GM18861 (cell line): Measurements from ENCODE around the gene MYOZ1.
"Not testable (repeated sequence)": the region's sequence is repeated elsewhere in the genome, so short reads cannot be mapped to it uniquely, and the experiment has no call there.

ENCODE experiments used
- ATAC-seq: cut with Tn5 transposase; IDR thresholded peaks from one replicate; pipeline ENCODE4 v1.9.1; 2021; ENCODE audit not compliant: unreplicated experiment

Gene MYOZ1

GRCh38 chr10:73641328-73642060, at the start of gene MYOZ1:
Gene MYOZ1 (minus strand): TSS chr10:73641474. CDS start chr10:73640017, 1,457 bp downstream.
- no peak for ATAC-seq

GRCh38 chr10:73690755-73691154, 49.5 kb upstream of the MYOZ1 start:
- ATAC-seq: not testable (repeated sequence)

DNA sequence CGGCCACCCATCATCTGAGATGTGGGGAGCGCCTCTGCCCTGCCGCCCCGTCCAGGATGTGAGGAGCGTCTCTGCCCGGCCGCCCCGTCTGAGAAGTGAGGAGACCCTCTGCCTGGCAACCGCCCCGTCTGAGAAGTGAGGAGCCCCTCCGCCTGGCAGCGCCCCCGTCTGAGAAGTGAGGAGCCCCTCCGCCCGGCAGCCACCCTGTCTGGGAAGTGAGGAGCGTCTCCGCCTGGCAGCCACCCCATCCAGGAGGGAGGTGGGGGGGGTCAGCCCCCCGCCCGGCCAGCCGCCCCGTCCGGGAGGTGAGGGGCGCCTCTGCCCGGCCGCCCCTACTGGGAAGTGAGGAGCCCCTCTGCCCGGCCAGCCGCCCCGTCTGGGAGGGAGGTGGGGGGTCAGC, 48.3 kb upstream of the MYOZ1 start:
- ATAC-seq: not testable (repeated sequence)

- ATAC-seq: not testable (repeated sequence)
Observed at GRCh38 chr10:73687641-73688040, 46.4 kb upstream of the MYOZ1 start.

DNA sequence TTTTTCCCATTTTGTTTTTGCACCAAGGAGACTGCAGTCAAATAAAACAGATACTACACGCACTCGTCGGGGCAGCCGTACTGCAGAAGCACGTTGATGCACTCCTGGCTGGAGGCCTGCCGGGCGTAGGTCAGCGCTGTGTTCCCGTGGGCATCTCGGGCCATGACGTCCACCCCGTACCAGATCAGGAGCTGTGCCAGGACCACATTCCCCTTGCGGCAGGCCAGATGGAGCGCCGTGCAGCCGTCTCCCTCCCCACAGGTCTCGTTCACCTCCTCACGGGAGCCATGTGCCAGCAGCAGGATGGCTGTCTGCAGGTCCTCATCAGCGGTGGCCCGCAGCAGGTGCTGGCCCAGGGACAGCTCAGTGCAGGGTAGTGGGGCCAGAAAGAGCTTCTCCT, 33.3 kb upstream of the MYOZ1 start:
- not testable (repeated sequence) for ATAC-seq

GRCh38 chr10:73668378-73668777, 27.1 kb upstream of the MYOZ1 start:
- ATAC-seq: not testable (repeated sequence)

DNA sequence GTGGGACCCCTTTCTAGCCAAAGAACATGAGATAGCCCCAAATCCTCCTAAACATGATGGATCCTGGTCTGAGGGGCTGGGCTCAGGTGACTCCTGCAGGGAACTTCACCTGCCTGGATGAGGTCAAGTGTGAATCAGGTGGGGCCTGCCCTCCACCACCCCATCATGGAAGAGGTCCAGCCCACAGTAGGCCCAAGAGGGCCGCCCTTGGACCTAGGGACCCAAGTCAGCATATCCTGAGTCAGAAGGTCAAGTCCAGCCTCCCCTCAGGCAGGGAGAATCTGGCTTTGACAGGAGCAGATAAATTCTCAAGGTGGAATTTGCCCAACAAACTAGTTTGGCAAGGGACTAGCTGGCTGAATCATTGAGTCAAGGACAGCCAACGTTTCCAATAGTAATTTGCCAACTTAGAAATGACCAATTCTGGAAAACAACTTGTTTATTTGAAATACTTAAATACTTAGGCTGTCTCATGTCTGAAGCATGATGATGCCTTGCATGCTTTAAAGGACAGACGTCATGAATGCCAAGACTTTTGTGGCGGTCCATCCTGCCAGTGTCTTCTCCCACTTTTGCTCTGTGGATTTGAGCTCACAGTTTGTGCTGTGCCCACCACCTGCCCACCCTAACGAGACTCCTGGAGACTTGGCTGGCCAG, 25.0 kb upstream of the MYOZ1 start:
- not testable (repeated sequence) for ATAC-seq

- ATAC-seq: not testable (repeated sequence)
Observed at GRCh38 chr10:73665581-73665980, 24.3 kb upstream of the MYOZ1 start.

- not testable (repeated sequence) for ATAC-seq
Observed at GRCh38 chr10:73664156-73665040, 23.1 kb upstream of the MYOZ1 start.

GRCh38 chr10:73663621-73664020, 22.3 kb upstream of the MYOZ1 start:
- ATAC-seq: not testable (repeated sequence)

DNA sequence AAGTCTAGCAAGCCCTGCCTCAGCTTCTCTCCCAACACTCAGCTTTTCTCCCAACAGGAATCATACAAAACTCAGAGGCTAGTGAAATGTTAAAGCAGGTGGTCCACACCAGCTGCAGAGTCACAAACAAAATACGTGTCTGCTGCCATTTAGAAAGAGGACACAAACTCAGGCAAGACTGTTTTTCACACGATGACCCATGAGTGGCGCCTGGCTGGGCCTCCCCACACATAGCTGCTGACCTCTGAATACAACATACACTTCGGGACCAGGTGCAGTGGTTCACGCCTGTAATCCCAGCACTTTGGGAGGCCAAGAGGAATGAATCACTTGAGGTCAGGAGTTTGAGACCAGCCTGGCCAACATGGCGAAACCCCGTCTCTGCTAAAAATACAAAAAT, 21.4 kb upstream of the MYOZ1 start:
- ATAC-seq: not testable (repeated sequence)

DNA sequence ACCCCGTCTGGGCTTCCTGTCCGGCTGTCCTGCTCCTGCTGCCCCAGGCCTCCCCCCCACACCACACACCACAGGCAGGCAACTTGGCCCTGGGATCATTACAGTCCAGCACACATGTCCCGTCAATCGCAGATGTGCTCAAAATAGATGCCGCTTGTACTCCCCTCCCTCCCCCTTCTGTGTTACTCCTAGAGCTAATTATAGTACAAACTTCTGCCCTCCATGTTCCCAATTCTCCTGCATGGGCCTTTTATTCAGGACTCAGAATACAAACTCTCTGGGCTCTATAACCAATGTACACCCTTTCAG, 14.7 kb upstream of the MYOZ1 start, which contains the start of gene SYNPO2L:
Gene SYNPO2L (minus strand): TSS at position 40 of the 309 bp plus-strand sequence. CDS start 107 bp downstream, outside the sequence.
- no peak for ATAC-seq

DNA sequence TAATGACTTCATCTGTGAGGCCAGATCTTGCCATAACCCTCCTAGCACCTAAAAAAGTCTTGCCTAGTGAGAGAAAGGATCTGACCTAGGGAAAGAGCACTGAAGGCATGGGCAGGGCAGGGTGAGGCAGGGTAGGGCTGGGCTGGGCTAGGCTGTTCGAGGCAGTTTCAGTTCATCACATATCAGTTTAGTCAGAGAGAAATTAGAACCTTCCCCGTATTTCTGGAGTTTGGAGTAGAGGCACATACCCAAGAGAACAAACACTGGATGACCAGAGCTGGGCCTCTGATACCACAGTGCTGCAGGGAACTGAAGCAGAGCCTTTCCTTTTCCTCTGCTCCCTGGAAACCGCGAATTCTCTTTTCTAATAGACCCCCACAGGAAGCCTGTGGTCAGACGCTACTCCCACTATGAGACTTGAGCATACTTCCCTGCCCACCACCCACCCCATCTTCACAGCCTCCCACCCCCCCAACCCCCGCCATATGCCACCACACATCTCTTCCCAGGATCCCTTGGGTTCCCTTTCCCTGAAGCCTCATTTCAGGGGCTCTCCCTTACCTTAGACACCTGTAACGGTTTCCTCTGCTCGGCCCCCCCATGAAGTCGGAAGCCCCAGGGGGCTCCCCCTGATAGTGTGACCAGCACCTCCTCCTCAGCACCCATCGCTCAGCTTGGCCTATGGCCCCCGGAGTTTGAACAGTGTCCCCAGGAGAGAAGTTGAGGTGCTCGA, 14.1 kb upstream of the MYOZ1 start:
- no peak for ATAC-seq

GRCh38 chr10:73653701-73654100, 12.4 kb upstream of the MYOZ1 start:
- no peak for ATAC-seq

GRCh38 chr10:73653195-73653594, 11.9 kb upstream of the MYOZ1 start:
- ATAC-seq: no peak

GRCh38 chr10:73650537-73651331, 9.5 kb upstream of the MYOZ1 start:
- peak; percentile 41 for ATAC-seq

- ATAC-seq: no peak
Observed at GRCh38 chr10:73649876-73650536, 8.7 kb upstream of the MYOZ1 start.

GRCh38 chr10:73648975-73649829, 7.9 kb upstream of the MYOZ1 start:
- ATAC-seq: no peak
